ENCODE measurements around the gene CYP2S1.
"Not testable (repeated sequence)": the region's sequence is repeated elsewhere in the genome, so short reads cannot be mapped to it uniquely, and the experiment has no call there.

Gene CYP2S1

DNA sequence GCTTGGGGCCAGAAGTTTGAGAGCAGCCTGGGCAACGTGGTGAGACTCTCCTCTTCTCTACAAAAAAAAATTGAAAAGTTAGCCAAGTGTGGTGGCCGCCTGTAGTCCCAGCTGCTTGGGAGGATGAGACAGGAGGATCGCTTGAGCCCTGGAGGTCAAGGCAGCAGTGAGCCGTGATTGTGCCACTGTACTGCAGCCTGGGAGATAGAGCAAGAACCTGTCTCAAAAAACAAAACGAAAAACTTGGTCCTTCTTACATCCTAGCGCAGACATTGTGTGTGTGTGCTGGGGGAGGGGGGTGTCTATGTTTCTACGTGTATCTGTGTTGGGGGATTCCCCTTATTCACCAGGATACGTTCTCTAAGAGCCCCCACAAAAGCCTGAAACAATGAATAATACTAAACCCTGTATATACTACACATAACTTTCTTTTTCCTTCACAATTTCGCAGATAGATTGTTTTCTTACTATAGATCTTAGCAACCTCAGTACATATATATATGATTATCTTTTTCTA is 33.9 kb downstream of the CYP2S1 start:
- DNase-seq (ENCODE audit: low spot score in 2 of 2), result no peak
- Mint-ChIP-seq H3K27me3 (peaks cover 33% of the 10 kb centered on the region), H3K9me3 (no peaks in the 10 kb centered on the region), H3K4me1 (peaks cover 9% of the 10 kb centered on the region), H3K27ac (no peak overlapping the region), H3K4me3 (no peak overlapping the region), H3K36me3 (peaks cover 2% of the 10 kb centered on the region)
- ATAC-seq (ENCODE audit: low read depth), result no peak

DNA sequence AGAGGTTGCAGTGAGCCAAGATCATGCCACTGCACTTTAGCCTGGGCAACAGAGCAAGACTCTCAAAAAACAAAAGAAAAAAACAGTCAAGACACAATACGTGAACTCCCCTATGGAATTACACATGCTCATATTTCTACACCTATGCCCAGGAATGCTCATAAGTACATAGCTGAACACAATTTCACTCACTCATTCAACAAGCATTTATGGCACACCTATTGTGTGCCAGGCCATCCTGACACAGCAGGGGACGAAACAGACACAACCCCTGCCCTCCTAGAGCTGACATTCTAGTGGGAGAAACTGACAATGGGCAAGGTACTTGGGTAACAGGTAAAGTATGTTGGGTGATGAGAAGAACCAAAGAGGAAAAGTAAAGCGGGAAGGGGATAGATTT is 35.5 kb downstream of the CYP2S1 start:
- Mint-ChIP-seq H3K27ac (no peak overlapping the region), H3K4me3 (no peak overlapping the region), H3K4me1 (peaks cover 6% of the 10 kb centered on the region), H3K9me3 (no peaks in the 10 kb centered on the region), H3K27me3 (peaks cover 25% of the 10 kb centered on the region), H3K36me3 (no peaks in the 10 kb centered on the region)
- no peak for ATAC-seq (ENCODE audit: low read depth)
- DNase-seq (ENCODE audit: low spot score in 2 of 2), result no peak

DNA sequence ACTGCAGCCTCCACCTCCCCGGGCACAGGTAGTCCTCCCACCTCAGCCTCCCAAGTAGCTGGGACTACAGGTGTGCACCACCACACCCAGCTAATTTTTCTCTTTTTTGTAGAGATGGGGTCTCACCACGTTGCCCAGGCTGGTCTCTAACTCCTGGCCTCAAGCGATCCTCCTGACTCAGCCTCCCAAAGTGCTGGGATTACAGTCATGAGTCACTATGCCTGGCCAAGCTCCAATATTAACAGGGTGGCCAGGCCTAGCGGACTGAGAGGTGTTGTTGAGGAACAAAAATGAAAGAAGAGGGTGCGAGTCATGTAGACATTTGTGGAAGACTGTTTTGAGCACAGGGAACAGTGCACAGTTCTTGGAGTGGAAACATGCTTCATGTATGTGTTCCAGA is 36.3 kb downstream of the CYP2S1 start:
- H3K4me1 Mint-ChIP-seq; DNase-seq (ENCODE audit: low spot score in 2 of 2); H3K27ac Mint-ChIP-seq; H3K4me3 Mint-ChIP-seq; ATAC-seq (ENCODE audit: low read depth); H3K36me3 Mint-ChIP-seq; H3K9me3 Mint-ChIP-seq: not testable (repeated sequence)
- H3K27me3 Mint-ChIP-seq, result peaks cover 19% of the 10 kb centered on the region

DNA sequence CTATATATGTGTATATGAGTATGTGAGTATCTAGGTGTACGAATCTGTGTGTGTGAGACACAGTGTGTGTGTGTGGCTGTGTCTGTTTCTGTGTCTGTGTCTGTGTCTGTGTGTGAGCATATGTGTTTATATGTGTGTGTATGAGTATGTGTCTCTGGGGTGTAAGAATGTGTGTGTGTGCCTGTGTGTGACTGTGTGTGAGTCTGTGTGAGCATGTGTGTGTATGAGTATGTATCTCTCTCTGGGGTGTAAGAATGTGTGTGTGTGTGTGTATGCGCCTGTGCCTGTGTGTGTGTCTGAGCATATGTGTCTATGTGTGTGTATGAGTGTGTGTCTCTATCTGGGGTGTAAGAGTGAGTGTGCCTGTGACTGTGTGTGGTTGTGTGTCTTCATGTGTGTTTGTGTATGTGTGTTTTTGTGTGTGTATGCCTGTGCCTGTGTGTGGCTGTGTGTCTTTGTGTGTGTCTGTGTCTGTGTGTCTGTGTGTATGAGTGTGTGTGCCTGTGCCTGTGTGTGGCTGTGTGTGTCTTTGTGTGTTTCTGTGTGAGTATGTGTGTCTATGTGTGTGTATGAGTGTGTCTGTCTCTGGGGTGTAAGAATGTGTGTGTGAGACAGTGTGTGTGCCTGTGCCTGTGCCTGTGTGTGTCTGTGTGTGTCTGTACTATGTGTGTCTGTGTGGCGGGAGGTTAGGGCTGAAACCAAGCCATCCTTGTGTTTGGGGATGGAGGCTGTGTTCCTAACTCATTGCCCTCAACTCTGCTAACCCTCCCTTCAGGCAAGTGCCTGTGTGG is 37.2 kb downstream of the CYP2S1 start:
- H3K9me3 Mint-ChIP-seq, result no peaks in the 10 kb centered on the region
- no peak overlapping the region for H3K4me3 Mint-ChIP-seq
- no peak for DNase-seq (ENCODE audit: low spot score in 2 of 2)
- H3K27me3 Mint-ChIP-seq, result peaks cover 18% of the 10 kb centered on the region
- H3K4me1 Mint-ChIP-seq, result peaks cover 6% of the 10 kb centered on the region
- no peak for ATAC-seq (ENCODE audit: low read depth)
- no peaks in the 10 kb centered on the region for H3K36me3 Mint-ChIP-seq
- no peak overlapping the region for H3K27ac Mint-ChIP-seq

DNA sequence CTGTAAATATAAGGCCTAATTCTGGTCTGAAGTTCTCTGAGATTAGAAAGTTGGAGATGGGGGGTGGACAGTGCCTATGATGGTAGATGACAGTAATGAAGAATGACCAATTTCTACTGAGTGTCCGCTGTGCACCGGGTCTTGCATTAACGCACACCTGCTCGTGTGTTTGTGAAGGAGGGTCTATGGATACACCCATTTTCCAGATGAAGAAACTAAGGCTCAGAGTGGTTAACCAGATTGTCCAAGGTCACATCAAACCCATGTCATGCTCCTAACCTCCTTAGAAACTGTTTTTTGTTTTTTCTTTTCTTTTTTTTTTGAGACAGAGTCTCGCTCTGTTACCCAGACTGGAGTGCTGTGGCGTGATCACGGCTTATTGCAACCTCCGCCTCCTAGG is 39.7 kb downstream of the CYP2S1 start:
- no peak overlapping the region for H3K4me3 Mint-ChIP-seq

DNA sequence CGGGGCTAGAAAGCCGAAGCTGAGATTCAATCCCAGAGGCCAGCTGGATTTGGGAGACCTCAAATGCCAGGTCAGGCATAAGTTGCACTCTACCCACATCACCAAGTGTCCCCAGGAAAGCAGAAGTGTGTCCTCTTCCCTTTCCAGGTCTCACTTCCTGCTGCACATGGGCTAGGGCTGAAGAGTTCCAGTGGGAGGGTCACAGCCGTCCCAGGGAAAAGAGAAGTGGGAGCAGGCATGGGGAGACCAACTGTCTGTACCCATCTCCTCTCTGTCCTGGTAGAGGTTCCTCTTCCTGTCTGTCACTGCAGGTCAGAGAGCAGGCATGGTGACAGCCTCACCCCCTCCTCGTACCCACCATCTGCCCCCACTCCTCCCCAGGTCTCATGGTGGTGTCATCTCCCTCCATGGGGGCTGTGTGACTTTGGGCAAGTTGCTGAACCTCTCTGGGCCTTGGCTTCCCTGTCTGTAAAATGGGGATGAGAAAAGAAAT is 40.8 kb downstream of the CYP2S1 start:
- H3K27ac Mint-ChIP-seq, result no peak overlapping the region
- no peaks in the 10 kb centered on the region for H3K36me3 Mint-ChIP-seq
- ATAC-seq (ENCODE audit: low read depth) (no peak), DNase-seq (ENCODE audit: low spot score in 2 of 2) (no peak)
- H3K27me3 Mint-ChIP-seq, result peaks cover 10% of the 10 kb centered on the region
- no peaks in the 10 kb centered on the region for H3K4me1 Mint-ChIP-seq
- no peaks in the 10 kb centered on the region for H3K9me3 Mint-ChIP-seq
- no peak overlapping the region for H3K4me3 Mint-ChIP-seq

More for the DNA sequence above, 39.7 kb downstream of the CYP2S1 start:
- Mint-ChIP-seq H3K4me1 (no peaks in the 10 kb centered on the region), H3K27me3 (peaks cover 9% of the 10 kb centered on the region), H3K27ac (no peak overlapping the region), H3K9me3 (no peaks in the 10 kb centered on the region), H3K36me3 (no peaks in the 10 kb centered on the region)
- ATAC-seq (ENCODE audit: low read depth), result no peak
- no peak for DNase-seq (ENCODE audit: low spot score in 2 of 2)

DNA sequence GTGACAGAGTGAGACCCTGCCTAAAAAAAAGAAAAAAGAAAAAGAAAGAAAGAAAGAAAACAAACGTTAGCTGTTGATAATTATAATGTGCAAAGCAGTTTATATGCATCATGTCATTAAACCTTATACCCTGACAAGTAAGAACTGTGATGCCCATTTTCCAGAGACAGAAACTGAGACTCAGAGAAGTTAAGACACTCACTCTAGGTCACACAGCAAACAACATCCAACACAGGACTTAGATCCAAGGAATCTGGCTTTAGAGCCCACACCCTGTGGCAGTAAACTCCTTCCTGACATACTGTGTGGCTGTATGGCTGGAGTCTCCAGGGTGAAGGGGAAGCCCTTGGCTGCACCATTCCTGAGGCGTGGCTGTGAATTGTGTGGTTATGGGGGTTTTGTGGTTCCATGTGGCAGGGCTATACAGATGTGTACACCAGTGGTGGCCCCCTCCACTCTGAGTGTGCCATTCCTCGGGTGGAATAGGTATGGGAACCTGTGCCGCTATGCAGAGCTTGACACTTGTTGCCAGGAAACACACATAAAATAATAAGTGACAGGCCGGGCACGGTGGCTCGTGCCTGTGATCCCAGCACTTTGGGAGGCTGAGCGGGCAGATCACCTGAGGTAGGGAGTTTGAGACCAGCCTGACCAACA is 41.6 kb downstream of the CYP2S1 start:
- no peaks in the 10 kb centered on the region for H3K9me3 Mint-ChIP-seq
- ATAC-seq (ENCODE audit: low read depth), result no peak
- peaks cover 16% of the 10 kb centered on the region for H3K27me3 Mint-ChIP-seq
- H3K27ac Mint-ChIP-seq, result no peak overlapping the region
- H3K4me1 Mint-ChIP-seq, result no peaks in the 10 kb centered on the region
- H3K36me3 Mint-ChIP-seq, result no peaks in the 10 kb centered on the region
- no peak overlapping the region for H3K4me3 Mint-ChIP-seq
- DNase-seq (ENCODE audit: low spot score in 2 of 2), result no peak

DNA sequence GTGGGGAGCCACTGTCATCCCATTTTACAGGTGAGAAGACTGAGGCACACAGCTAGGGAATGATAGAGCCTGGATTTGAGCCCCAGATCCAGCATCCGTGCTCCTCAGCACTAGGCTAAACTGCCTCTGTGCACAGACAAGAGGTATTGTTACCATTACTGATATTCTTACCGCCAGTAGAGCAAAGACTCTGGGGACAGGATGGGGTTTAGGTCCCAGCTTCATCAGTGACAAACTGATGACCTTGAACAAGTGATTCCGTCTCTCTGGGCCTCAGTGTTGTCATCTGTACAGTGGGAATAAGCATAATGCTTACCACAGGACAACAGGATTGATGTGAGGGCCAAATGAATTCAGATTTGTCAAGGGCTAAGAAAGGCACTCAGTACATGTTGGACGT is 42.5 kb downstream of the CYP2S1 start:
- no peak for ATAC-seq (ENCODE audit: low read depth)
- no peaks in the 10 kb centered on the region for H3K4me1 Mint-ChIP-seq
- no peak overlapping the region for H3K4me3 Mint-ChIP-seq
- peaks cover 21% of the 10 kb centered on the region for H3K27me3 Mint-ChIP-seq
- no peaks in the 10 kb centered on the region for H3K36me3 Mint-ChIP-seq
- no peak overlapping the region for H3K27ac Mint-ChIP-seq
- DNase-seq (ENCODE audit: low spot score in 2 of 2), result no peak
- H3K9me3 Mint-ChIP-seq, result no peaks in the 10 kb centered on the region

DNA sequence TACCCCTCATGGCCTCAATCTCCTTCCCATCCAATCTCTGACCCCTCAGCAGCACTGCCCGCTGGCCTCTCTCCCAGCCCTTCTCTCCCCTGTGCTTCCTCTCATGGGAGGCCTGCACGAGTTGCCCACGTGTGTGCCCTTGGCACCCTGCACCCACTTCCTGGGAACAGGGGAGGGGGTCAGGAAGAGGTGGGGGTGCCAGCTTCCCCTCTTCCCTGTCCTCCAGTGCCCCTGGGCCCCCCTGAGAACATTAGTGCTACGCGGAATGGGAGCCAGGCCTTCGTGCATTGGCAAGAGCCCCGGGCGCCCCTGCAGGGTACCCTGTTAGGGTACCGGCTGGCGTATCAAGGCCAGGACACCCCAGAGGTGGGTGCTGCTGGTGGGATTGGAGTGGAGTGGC is 45.2 kb downstream of the CYP2S1 start:
- H3K9me3 Mint-ChIP-seq, result no peaks in the 10 kb centered on the region
- peaks cover 17% of the 10 kb centered on the region for H3K27me3 Mint-ChIP-seq

DNA sequence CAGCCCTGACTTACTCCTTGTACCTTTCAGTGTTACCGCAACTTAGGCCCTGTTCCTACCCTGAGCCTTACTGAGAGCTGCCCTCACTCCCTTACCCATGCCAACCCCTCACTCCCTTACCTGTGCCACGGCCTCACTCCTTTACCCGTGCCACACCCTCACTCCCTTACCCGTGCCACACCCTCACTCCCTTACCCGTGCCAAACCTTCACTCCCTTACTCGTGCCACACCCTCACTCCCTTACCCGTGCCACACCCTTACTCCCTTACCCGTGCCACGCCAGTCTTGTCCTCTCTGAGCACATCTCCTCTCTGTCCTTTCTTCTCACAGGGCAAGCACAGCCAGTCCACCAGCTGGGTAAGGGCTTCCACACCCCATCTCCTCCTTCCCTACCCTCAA is 46.3 kb downstream of the CYP2S1 start:
- Mint-ChIP-seq H3K4me3 (no peak overlapping the region), H3K36me3 (no peaks in the 10 kb centered on the region), H3K9me3 (no peaks in the 10 kb centered on the region), H3K4me1 (no peaks in the 10 kb centered on the region), H3K27me3 (peaks cover 17% of the 10 kb centered on the region), H3K27ac (no peak overlapping the region)
- no peak for DNase-seq (ENCODE audit: low spot score in 2 of 2)
- ATAC-seq (ENCODE audit: low read depth), result no peak

More for the DNA sequence above, 45.2 kb downstream of the CYP2S1 start:
- no peak overlapping the region for H3K4me3 Mint-ChIP-seq
- no peak overlapping the region for H3K27ac Mint-ChIP-seq
- ATAC-seq (ENCODE audit: low read depth) (no peak), DNase-seq (ENCODE audit: low spot score in 2 of 2) (no peak)
- no peaks in the 10 kb centered on the region for H3K4me1 Mint-ChIP-seq
- no peaks in the 10 kb centered on the region for H3K36me3 Mint-ChIP-seq

DNA sequence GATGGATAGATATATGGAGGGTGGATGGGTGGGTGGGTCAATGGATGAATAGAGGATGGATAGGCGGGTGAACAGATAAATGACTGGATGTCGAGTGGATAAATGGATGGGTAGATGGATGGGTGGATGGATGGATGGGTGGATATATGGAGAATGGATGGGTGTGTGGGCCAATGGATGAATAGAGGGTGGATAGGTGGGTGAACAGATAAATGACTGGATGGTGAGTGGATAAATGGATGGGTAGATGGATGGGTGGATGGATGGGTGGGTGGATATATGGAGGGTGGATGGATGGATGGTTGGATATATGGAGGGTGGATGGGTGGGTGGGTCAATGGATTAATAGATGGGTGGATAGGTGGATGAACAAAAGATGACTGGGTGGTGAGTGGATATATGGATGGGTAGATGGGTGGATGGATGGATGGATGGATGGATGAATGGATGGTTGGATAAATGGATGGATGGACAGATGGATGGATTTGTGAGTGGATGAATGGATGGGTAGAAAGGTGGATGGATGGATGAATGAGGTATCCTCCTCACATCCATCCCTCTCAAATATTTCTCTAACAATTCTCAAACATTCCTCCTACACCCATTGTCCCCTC is 47.0 kb downstream of the CYP2S1 start:
- ATAC-seq (ENCODE audit: low read depth) (no peak), DNase-seq (ENCODE audit: low spot score in 2 of 2) (no peak)
- Mint-ChIP-seq H3K4me1 (no peaks in the 10 kb centered on the region), H3K9me3 (no peaks in the 10 kb centered on the region), H3K4me3 (no peak overlapping the region), H3K36me3 (no peaks in the 10 kb centered on the region), H3K27ac (no peak overlapping the region), H3K27me3 (peaks cover 17% of the 10 kb centered on the region)

DNA sequence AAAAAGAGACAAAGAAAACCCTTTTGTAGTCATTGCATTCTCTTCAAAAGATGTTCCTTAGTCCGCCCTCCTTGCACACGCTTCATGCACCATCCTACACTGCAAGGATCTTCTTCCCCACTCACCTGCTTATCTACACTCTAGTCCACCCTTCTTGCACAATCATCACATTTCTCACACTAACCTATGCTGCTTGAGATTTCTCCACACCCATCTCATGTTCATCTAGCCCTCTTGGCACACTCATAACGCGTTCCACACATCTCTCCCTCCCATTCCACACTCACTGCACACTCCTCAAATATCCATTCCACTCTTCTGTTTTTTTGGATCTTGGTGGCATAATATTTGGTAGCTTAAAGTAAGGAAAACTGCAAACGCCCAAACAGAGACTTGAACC is 48.8 kb downstream of the CYP2S1 start:
- Mint-ChIP-seq H3K27ac (no peak overlapping the region), H3K4me3 (no peak overlapping the region), H3K9me3 (no peaks in the 10 kb centered on the region), H3K27me3 (peaks cover 17% of the 10 kb centered on the region), H3K4me1 (no peaks in the 10 kb centered on the region), H3K36me3 (no peaks in the 10 kb centered on the region)
- DNase-seq (ENCODE audit: low spot score in 2 of 2) (no peak), ATAC-seq (ENCODE audit: low read depth) (no peak)

DNA sequence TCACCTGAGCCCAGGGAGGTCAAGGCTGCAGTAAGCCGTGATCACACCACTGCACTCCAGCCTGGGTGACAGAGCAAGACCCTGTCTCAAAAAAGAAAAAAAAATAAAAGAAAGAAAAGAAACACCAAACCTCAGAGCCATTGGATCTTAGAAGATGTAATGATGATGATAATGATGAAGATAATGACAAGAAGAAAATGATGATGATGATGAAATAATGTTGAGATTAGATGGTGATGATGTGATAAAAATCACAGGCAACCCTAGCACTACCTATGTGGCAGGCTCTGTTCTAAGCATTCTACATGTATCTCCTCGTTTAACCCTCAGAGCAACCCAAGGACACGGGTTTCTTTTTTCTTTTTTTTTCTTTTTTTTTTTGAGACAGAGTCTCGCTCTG is 51.1 kb downstream of the CYP2S1 start:
- H3K27ac Mint-ChIP-seq, result no peak overlapping the region
- peaks cover 10% of the 10 kb centered on the region for H3K27me3 Mint-ChIP-seq
- no peak for ATAC-seq (ENCODE audit: low read depth)
- H3K4me1 Mint-ChIP-seq, result no peaks in the 10 kb centered on the region
- DNase-seq (ENCODE audit: low spot score in 2 of 2), result no peak
- no peaks in the 10 kb centered on the region for H3K9me3 Mint-ChIP-seq
- no peaks in the 10 kb centered on the region for H3K36me3 Mint-ChIP-seq
- H3K4me3 Mint-ChIP-seq, result no peak overlapping the region

DNA sequence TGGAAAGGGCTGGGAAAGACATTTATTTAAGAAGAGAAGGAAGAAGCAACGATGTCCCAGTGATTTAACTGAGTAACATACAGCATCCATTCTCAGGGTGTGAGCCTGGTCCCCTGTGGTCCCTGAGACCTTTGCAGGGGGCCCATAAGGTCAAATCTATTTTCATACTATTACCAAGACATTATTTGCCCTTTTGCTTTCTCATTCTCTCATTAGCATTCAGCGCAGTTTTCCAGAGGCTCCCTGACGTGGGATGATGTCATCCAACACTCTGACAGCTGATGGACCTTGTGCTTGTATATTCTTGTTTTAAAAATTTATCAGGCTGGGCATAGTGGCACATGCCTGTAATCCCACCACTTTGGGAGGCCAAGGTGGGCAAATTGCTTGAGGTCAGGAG is 52.8 kb downstream of the CYP2S1 start:
- H3K9me3 Mint-ChIP-seq, result no peaks in the 10 kb centered on the region
- no peak overlapping the region for H3K4me3 Mint-ChIP-seq
- no peaks in the 10 kb centered on the region for H3K4me1 Mint-ChIP-seq
- H3K27me3 Mint-ChIP-seq, result no peaks in the 10 kb centered on the region
- no peak for DNase-seq (ENCODE audit: low spot score in 2 of 2)
- ATAC-seq (ENCODE audit: low read depth), result no peak
- H3K27ac Mint-ChIP-seq, result no peak overlapping the region
- H3K36me3 Mint-ChIP-seq, result no peaks in the 10 kb centered on the region
